ENCODE results near the gene ABLIM2. TPM values are rescaled to one million over a fixed set of nuclear protein-coding genes. Genes with fewer than 3 reads are reported as not detected.

The ABLIM2 gene
- total RNA-seq, 2 donors from 2014 or later = 6.0 to 20.8 TPM

DNA sequence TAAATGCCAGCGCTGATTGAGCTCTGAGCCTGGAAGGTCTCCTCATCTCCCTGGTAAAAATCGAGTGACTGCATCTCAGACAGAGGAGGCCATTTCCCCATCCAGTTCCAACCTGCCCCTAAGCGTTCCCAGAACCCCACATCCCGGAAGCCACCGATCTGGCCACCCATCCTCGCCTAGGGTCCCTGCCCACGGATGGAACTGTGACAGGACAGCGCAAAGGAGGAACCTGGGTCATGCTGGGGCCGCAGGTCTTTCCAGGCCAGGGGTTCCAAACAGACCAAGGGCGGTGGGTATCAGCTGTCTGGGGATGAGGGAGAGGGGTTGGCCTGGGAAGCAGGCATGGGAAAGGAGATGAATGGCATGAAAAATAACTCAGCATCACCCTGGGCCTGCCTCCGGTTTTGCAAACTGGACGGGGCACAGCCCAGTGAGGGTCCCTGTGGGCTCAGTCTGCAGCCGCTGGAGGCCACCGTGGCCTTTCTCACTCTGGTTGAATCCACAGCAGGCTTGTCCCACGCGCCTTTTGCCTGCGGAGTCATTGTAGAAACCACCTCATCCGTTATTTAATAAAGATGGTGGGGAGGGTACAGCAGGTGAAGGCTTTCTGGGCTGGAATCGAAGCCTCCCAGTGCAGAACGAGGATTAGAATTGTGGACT is 49.1 kb downstream of the ABLIM2 start:
- peak overlapping the region in 2 of 4 donors; percentile 78 to 81 for H3K27ac ChIP-seq
- DNase-seq (no peak), ATAC-seq (no peak)
- peaks cover 40% of the 10 kb centered on the region for H3K4me1 ChIP-seq
- TF ChIP-seq POLR2A (IDR thresholded peaks at IDR 0.05) = no peak
- TF ChIP-seq, protein P1, sequence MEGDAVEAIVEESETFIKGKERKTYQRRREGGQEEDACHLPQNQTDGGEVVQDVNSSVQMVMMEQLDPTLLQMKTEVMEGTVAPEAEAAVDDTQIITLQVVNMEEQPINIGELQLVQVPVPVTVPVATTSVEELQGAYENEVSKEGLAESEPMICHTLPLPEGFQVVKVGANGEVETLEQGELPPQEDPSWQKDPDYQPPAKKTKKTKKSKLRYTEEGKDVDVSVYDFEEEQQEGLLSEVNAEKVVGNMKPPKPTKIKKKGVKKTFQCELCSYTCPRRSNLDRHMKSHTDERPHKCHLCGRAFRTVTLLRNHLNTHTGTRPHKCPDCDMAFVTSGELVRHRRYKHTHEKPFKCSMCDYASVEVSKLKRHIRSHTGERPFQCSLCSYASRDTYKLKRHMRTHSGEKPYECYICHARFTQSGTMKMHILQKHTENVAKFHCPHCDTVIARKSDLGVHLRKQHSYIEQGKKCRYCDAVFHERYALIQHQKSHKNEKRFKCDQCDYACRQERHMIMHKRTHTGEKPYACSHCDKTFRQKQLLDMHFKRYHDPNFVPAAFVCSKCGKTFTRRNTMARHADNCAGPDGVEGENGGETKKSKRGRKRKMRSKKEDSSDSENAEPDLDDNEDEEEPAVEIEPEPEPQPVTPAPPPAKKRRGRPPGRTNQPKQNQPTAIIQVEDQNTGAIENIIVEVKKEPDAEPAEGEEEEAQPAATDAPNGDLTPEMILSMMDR (IDR thresholded peaks at IDR 0.05) = no peak
- WGBS, 2 donors = 89 to 94% methylated on average over 20 of the region's 20 CpGs
- no peaks in the 10 kb centered on the region for H3K27me3 ChIP-seq
- intact Hi-C loops (cut with DNase I) = no loop called here
- H3K36me3 ChIP-seq (replicated peaks in 1 of 2; ENCODE audit: insufficient read depth in 1 of 2, low read depth in 2 of 2) = no peaks in the 10 kb centered on the region
- no peaks in the 10 kb centered on the region for H3K9me3 ChIP-seq
- H3K4me3 ChIP-seq = no peak overlapping the region

DNA sequence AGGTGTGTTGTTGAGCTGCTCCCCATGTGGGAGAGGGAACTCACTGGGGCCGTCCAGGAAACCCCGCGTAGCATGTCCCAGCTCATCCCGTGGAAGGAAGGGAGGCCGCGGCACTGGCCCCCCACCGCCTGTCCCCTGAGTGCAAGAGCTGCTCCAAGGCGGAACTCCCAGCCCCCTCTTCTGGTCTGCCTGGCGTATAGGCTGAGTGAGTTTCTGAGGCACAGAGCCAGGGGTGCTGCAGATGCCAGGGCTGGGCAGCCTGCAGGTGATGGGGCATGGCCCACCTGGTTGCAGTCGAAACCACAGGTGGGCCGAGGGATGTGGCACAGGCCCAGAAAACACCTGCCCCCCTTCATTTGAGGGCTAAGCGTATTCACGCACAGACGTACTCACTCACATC is 49.6 kb downstream of the ABLIM2 start:
- DNase-seq = peak; percentile 18 to 63 (median 46)
- no peak for ATAC-seq
- TF ChIP-seq, protein P1 (IDR thresholded peaks at IDR 0.05) = no peak
- TF ChIP-seq POLR2A (IDR thresholded peaks at IDR 0.05) = no peak
- H3K36me3 ChIP-seq (replicated peaks in 1 of 2; ENCODE audit: insufficient read depth in 1 of 2, low read depth in 2 of 2) = no peaks in the 10 kb centered on the region
- peaks cover 34% of the 10 kb centered on the region for H3K4me1 ChIP-seq
- intact Hi-C loops (cut with DNase I) = no loop called here
- H3K4me3 ChIP-seq = no peak overlapping the region
- H3K27ac ChIP-seq = peak overlapping the region; percentile 65 to 81 (median 74)
- WGBS, 2 donors = 61 to 82% methylated on average over 5 to 14 of the region's 14 CpGs
- H3K27me3 ChIP-seq = no peaks in the 10 kb centered on the region
- H3K9me3 ChIP-seq = no peaks in the 10 kb centered on the region

DNA sequence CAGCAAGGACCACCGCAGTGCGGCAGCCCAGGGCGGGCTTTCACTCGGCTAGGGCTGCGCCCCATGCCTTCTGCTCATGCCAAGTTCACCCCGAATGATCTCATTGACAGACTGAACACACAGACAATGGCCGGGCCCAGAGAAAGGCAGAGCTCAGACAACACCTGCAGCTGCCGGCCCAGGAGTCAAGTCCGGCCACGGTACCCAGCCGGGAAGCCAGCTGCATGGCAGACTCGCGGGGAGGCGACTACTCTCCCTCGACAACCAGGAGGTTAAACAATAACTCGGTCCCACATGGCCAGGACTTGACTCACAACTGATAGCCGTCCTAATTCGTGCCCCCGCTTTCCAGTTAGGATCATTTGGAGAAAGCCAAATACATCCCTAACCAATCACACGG is 50.4 kb downstream of the ABLIM2 start:
- Histone ChIP-seq H3K4me1 (peaks cover 27% of the 10 kb centered on the region), H3K4me3 (no peak overlapping the region), H3K27me3 (no peaks in the 10 kb centered on the region), H3K27ac (peak overlapping the region; percentile 65 to 81 (median 74)), H3K9me3 (no peaks in the 10 kb centered on the region), H3K36me3 (replicated peaks in 1 of 2; ENCODE audit: insufficient read depth in 1 of 2, low read depth in 2 of 2) (no peaks in the 10 kb centered on the region)
- DNase-seq = peak; percentile 75 to 88 (median 84)
- ATAC-seq = peak; percentile 81
- 13 to 32% methylated on average over 6 to 20 of the region's 20 CpGs for WGBS, 2 donors
- peak in 2 of 3 donors; percentile 24 to 27 for TF ChIP-seq POLR2A (IDR thresholded peaks at IDR 0.05)
- TF ChIP-seq, protein P1 (IDR thresholded peaks at IDR 0.05) = no peak
- intact Hi-C loops (cut with DNase I) = no loop called here

DNA sequence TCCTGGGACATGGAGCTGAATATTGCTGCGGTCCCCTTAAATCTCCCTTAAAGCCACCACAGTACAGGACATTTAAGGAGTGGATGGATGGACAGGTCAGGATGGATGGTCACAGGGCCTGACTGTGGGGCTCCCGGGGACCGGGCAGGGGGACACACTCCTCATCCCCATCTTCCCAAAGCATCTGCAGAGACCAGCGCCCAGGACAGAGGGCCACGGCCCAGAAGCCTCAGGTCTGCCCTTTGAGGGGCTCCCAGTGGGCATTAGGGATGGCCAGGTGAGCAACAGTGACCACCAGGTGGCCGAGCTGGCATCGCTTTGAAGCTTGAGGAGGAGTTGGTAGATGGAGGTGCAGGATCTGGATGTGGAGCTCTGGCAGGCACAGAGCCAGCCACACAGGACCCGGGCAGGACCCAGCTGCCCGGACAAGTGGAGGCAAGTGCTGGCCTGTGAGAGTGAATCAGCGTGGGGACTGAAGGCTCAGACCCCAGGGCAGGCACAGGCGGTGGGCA is 51.4 kb downstream of the ABLIM2 start:
- no peak overlapping the region for H3K4me3 ChIP-seq
- no peaks in the 10 kb centered on the region for H3K9me3 ChIP-seq
- peak overlapping the region in 1 of 4 donors; percentile 81 for H3K27ac ChIP-seq
- no peaks in the 10 kb centered on the region for H3K36me3 ChIP-seq (replicated peaks in 1 of 2; ENCODE audit: insufficient read depth in 1 of 2, low read depth in 2 of 2)
- intact Hi-C loops (cut with DNase I) = no loop called here
- DNase-seq = no peak
- TF ChIP-seq POLR2A (IDR thresholded peaks at IDR 0.05) = no peak
- TF ChIP-seq, protein P1 (IDR thresholded peaks at IDR 0.05) = no peak
- no peak for ATAC-seq
- H3K27me3 ChIP-seq = no peaks in the 10 kb centered on the region
- WGBS, 2 donors = 93 to 97% methylated on average over 9 to 11 of the region's 11 CpGs
- H3K4me1 ChIP-seq = peaks cover 16% of the 10 kb centered on the region

Measured in body of pancreas (tissue), 4 donors.